NCI-H146 treated with DMSO at 0.1 percent for 48 hours (cell line): ENCODE results near the gene NADSYN1.
"Not testable (repeated sequence)": the region's sequence is repeated elsewhere in the genome, so short reads cannot be mapped to it uniquely, and the experiment has no call there.

Experiments
- DNase-seq: peaks from one replicate; lab custom pipeline; 2025; ENCODE audit not compliant: unreplicated experiment; lab: John Stamatoyannopoulos, UW

The NADSYN1 gene

DNA sequence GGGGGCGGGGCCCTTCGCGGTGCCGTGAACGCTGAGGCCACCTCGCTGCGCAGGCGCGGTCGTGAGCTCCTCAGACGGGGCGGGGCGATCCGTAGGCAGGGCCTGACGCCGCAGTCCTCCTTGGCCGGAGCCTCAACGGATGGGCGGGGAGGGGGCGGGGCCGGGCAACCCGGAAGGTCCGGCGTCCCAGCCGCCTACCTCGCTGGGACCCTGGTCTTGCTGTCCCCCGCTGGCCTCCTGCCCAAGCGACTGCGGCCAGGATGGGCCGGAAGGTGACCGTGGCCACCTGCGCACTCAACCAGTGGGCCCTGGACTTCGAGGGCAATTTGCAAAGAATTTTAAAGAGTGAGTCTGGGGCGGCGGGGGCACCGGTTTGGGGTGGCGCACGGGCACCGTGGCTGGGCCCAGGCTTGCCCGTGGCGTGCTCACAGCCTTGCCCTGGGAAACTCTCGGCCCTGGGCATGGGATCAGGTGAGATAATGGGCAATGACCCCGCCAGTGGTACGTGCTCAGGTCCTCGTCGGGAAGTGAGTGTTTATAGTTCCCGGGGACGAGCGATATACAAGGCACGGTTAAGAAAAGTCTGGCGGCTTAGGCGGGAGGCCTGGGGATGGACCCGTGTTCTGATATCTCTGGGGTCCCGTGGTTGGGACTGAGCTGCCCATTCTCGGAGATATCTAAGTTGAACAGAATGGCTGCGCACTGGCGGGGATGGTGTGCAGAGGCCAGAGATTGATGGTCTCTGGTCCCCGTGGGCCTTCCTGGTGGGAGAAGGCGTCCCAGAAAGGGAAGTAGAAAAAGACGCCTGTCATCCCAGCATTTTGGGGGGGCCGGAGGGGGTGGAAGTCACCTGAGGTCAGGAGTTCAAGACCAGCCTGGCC lies at the start of gene NADSYN1:
Gene NADSYN1, plus strand, starts transcription at position 167 of the 881 bp plus-strand sequence. Its CDS starts 94 bp downstream, at position 261.
- peak; percentile 84 for DNase-seq

DNA sequence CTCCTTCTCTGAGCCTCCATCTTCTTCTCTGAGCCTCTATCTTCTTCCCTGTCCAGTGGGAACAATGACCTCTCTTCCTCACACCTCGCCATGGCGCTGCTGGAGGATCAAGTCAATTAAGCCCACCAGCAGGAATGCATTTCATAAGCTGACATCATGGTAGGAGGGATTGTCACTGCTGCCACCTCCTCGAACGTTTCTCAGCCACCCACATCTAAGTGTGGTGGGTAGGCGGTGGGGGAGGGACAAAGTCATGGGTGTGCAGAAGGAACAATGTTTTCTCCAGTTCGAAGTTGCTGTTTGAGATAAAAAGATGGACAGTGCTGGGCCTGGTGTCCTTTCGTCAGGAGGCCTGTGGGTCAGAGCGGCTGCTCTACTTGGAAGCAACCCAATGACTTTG lies 48.8 kb upstream of the NADSYN1 start:
- DNase-seq, result no peak

DNA sequence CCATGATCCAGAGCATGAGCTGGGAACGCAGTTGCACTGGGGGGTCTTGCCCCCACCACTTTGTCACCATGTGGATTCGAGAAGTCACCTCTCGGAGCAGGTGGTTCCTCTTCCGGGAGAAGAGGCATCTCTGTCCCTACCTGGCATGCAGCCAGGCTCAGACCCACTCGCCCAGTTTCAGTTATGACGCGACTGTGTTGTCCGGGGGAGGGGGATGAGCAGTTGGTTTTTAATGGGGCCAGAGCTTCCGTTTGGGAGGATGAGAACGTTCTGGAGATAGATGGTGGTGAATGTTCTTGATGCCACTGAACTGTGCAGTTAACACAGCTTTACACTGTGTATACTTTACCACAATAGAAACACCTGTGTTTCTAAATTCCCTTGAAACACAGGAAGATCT lies 46.3 kb upstream of the NADSYN1 start:
- no peak for DNase-seq

DNA sequence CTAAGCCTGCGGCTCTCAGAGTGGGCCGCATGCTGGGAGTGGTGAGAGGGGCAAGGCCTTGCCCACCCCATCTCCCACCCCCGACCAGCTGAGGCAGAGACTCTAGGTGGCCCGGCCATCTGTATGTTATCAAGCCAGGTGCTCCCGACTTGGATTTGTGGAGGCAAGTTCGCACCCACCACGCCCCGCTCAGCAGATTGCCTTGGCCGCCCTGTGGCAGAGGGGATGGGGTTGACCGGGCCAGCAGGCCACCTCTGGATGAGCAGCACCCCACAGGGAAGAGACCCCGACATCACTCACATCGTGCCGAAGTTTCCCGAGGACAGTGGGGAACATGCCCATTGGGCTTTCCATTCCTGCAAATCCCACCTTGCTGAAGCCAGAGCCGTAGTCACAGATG lies 45.6 kb upstream of the NADSYN1 start:
- no peak for DNase-seq

- DNase-seq, result no peak
These were observed 44.2 kb upstream of the NADSYN1 start for GRCh38 chr11:71408826-71409225.

GRCh38 chr11:71410363-71410966 lies 42.5 kb upstream of the NADSYN1 start:
- no peak for DNase-seq

GRCh38 chr11:71414645-71415044 lies 38.4 kb upstream of the NADSYN1 start:
- no peak for DNase-seq

DNA sequence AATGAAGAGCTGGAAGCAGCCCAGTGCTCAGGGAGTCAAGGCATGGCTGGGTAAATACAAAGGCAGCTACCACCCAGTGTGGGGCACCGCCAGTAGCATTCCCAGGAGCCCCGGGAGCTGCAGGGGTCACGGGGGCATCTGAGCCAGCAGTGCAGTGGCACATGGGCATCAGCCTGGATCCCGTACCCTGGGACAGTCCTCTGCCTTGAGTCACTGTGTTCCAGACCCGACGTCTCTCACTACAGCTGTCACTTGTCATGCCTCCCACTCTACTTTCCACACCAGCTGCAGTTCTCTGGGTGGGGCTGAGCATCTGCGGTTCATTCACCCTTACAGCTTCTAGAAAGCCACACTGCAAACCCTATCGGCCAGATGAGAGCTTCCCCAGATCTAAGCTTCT lies 34.4 kb upstream of the NADSYN1 start:
- no peak for DNase-seq

DNA sequence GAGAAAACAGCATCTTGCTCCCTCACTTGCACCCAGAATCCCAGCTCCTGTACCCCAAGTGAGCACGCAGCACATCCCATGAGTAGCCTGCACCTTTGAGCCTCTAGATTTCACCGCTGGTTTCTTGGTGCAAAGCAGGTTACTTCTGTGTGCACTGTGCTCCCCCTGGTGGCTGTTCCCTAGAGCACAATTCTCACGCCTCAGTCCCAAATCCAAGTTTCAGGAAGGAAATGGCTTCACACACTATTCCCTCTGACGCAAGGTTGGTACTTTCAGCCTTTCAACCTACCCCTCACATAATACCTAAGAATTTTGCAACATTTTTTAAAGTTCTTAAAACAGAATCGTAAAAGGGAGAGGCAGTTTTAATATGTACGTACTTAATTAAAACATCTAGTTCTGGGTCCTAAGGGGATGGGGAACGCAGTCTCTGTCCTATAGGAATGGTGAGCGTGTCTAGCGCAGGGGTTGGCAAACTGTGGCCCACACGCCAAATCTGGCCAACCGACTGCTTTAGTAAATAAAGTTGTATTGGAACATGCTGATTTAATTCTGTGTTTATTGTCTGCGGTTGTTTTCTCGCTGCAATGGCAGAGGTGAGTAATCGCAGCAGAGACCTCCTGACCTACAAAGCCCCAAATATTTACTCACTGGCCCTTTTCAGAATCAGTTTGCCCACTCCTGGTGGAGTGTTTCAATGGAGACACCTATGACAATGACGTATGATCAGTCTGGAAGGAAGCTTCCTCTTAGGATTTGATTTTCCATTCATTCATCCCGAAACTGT lies 32.4 kb upstream of the NADSYN1 start:
- peak; percentile 52 for DNase-seq

DNA sequence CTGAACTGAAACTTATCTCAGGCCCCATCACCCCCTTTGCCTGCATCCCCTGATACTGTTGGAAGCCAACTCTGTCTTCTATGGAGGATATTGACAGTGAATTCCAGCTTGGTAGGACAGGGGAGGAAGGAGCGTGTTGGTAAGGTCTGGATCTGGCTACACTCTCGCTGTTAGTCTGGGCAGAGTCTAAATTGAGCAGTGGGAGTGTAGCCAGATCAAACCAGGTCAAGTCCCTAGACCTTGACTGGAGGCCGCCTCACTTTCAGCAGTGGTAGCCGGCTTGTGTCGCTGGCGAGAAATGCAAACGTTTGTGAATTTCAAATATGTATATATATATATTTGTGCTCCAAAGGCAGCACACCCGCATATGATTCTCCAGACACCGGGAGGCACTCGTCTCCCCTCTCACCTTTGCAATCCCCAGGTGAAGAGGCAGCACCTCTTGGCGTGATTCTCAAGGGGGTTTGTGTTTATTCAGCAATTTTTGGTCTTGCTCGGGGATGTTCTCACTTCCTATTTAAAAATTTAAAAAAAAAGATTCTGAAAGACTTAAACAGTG lies 31.5 kb upstream of the NADSYN1 start:
- no peak for DNase-seq

DNA sequence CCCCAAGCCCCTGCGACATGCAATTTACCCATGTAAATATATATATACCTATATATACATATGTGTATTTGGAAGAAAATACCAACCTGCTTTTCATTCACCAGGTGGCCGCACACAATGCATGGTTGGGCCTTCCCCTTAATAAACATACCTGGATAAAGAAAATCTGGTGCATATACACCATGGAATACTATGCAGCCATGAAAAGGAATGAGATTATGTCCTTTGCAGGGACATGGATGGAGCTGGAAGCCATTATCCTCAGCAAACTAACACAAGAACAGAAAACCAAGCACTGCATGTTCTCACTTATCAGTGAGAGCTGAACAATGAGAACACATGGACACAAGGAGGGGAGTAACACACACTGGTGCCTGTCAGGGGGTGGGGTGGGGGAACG lies 30.7 kb upstream of the NADSYN1 start:
- not testable (repeated sequence) for DNase-seq

DNA sequence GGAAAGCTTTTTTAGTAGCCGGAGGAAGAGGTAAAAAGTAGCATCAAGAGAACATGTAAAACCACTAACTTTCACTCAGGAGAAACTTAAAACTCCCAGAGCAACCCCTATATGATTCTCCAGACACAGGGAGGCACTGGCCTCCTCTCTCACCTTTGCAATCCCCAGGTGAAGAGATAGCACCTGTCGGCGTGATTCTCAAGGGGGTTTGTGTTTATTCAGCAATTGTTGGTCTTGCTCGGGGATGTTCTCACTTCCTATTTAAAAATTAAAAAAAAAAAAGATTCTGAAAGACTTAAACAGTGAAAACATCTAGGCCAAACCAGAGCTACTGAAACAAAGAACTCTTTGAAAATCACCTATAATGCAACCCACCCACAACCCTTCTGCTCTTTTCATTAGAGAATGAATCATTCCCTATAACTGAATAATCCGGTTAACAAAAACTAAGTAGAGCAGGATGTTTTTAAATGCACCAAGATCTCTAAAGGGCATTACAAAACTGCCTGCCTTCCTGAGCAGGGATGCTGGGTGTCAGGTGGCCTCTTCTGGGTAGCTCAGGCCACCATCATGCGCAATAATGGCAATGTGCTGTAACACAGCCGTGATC lies 29.7 kb upstream of the NADSYN1 start:
- DNase-seq, result no peak

- DNase-seq, result no peak
These were observed 27.6 kb upstream of the NADSYN1 start for GRCh38 chr11:71425409-71425808.

GRCh38 chr11:71425860-71426259 lies 27.1 kb upstream of the NADSYN1 start:
- DNase-seq, result no peak

DNA sequence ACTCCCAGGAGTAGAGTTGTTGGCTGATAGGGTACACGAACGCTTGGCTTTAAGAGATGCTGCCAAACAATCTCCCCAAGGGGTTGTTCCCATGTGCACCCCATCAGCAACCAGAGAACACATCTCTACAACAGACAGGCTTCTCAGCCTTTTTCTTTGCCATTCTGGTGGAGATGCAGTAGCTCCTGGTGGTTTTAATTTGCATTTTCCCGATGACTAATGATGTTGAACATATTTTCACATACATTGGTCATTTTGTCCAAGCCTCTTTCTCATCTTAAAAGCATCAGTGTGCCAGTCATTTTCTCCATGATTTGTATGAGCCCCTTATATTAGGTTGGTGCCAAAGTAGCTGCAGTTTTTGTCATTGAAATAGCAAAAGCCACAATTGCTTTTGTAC lies 26.6 kb upstream of the NADSYN1 start:
- DNase-seq, result no peak

DNA sequence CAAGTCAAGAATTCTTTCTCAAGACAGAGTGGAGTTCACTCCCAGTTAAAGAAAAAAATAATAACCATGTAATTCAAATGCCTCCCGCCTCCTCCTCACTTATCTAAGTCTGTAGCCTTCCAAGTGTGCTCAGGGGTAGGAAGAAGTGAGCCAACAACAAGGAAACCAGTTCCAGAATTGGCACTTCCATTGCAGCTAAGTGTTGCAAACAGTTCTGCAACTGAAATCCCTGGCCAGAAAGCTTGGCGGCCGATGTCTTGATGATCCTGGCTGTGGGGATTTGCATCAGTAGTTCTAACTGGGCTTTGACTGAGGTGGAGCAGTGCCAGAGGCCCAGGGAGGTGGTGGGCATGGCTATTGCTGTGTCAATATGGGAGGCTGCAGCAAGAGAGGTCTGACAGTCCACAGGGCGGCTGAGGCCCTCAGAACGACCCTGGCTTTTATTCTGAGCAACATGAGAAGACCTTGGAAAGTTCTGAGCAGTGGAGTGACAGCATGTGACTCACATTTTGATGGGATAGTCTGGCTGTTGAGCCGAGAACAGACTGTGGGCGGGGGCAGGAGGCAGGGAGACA lies 24.1 kb upstream of the NADSYN1 start:
- no peak for DNase-seq

- no peak for DNase-seq
These were observed 23.3 kb upstream of the NADSYN1 start for GRCh38 chr11:71429701-71430100.

DNA sequence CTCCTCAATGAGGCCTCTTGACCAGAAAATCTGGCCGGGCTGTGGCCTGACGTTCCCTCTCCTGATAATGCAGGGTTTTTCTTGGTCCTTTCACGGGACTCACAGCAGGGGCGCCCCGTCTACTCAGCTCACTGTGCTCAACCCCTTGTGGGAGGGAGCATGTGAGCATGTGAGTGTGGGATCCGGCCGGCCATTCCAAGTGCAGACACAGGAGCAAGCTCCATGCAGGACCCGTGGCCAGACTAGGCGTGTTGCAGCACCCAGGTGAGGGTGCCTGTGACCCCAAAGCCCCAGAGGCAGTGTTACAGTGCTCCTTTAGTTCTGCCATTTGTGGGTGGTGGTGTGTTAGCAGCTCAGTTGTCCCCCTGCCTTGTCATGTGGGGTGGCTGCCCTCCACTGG lies 22.8 kb upstream of the NADSYN1 start:
- no peak for DNase-seq

- DNase-seq, result no peak
These were observed 21.7 kb upstream of the NADSYN1 start for GRCh38 chr11:71431271-71431670.

GRCh38 chr11:71432761-71433647 lies 20.0 kb upstream of the NADSYN1 start:
- DNase-seq, result no peak
